Body of pancreas (tissue), 4 donors: ENCODE data around the gene DYNC1LI1. TPM values are rescaled to one million over a fixed set of nuclear protein-coding genes. Genes with fewer than 3 reads are reported as not detected.
A peak's percentile ranks its signal among the peaks of the same experiment; 100 is the strongest.

Source experiments
- ATAC-seq: fragments of 150-250 bp; one replicate; pipeline ENCODE4 v1.9.1; 2016
- DNase-seq, 4 donors: peaks; one replicate each; pipeline ENCODE4 v3.0.0-alpha.2; 2019
- H3K27ac ChIP-seq, 4 donors: fragments of 200-600 bp; sonication (generic); 1 replicate in 3 of 4; 2 replicates in 1 of 4; pipeline versions ENCODE4 v1.5.1 to v1.6.1; 2016 to 2019; ENCODE audit warnings: mild to moderate bottlenecking in 1 of 4, mixed read lengths in 1 of 4, moderate library complexity in 1 of 4
- H3K27me3 ChIP-seq, 2 donors: fragments of 200-600 bp; sonication (generic); one replicate each; pipeline ENCODE4 v1.6.0; 2016; ENCODE audit warnings: mild to moderate bottlenecking in 1 of 2
- H3K36me3 ChIP-seq, 2 donors: fragments of 200-600 bp; sonication (generic); replicated peaks in 1 of 2; 2 replicates each; pipeline ENCODE4 v1.5.1; 2016; ENCODE audit warnings: low read depth in 2 of 2; ENCODE audit not compliant: insufficient read depth in 1 of 2
- H3K4me1 ChIP-seq: fragments of 200-600 bp; sonication (generic); one replicate; pipeline ENCODE4 v1.6.0; 2016
- H3K4me3 ChIP-seq, 2 donors: fragments of 200-600 bp; sonication (generic); 1 replicate in 1 of 2; 2 replicates in 1 of 2; pipeline ENCODE4 v1.5.1; 2016 to 2019
- H3K9me3 ChIP-seq, 3 donors: fragments of 200-600 bp; sonication (generic); 1 replicate in 2 of 3; 2 replicates in 1 of 3; pipeline ENCODE4 v1.5.1; 2016
- POLR2A ChIP-seq, 3 donors: fragments of 450-650 bp; IDR thresholded peaks; one replicate each; pipeline ENCODE4 v1.6.1; 2016; ENCODE audit warnings: antibody characterized with exemption in 3 of 3, mild to moderate bottlenecking in 2 of 3
- WGBS, 2 donors: methylation state at CpG; one replicate each; pipeline ENCODE4 v1.1.5; 2017; 5-methylcytosine and 5-hydroxymethylcytosine counted together
- intact Hi-C: fragments of 100-400 bp; cut with DNase I; formaldehyde crosslinking; loops from one replicate; pipeline ENCODE4 v1.15.1; 2023
- total RNA-seq, 2 donors: library from RNA; depleted of rRNA; stranded (reverse); fragments of >200 nt; gene quantifications; one replicate each; pipeline ENCODE4 v1.1.0, GENCODE V29; 2016
- TF ChIP-seq, protein P1 (sequence below), 7 experiments: fragments of 450-650 bp in 4 of 7; fragments of 200-600 bp in 3 of 7; sonication (generic) in 3 of 7; IDR thresholded peaks; one replicate each; pipeline ENCODE4 v1.5.1; 2016 to 2019; ENCODE audit warnings: antibody characterized with exemption in 7 of 7

DYNC1LI1 gene
- total RNA-seq, 2 donors from 2014 or later, result 7.6 to 16.3 TPM

DNA sequence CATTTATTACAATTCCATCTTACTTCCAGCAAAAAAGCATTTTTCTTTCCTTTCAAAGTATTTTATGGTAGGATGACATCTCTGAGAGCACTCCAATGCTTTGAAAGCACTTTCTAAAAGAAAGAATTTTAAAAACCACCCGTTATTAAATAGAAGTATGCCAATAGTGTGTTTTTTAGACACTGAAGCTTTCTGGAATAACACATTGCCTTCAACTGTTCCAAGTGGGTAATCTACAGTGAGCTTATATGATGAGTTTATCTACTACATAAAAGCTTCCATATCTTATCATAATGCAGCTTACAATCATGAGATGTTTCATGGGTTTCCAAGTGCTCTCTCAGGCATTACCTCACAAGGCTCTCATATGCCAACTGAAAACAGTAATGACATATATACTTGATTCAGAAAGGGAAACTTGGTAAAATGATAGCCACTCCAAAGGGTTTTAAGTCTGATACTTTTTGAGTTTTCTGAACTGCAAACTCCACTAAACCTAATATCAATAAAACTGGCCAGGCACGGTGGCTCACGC is 82.1 kb downstream of the DYNC1LI1 start:
- Histone ChIP-seq H3K4me3 (no peak overlapping the region), H3K27me3 (no peaks in the 10 kb centered on the region), H3K9me3 (no peaks in the 10 kb centered on the region), H3K27ac (no peak overlapping the region), H3K36me3 (no peaks in the 10 kb centered on the region), H3K4me1 (peaks cover 8% of the 10 kb centered on the region)
- WGBS, 2 donors, result 89 to 91% methylated on average over 3 of the region's 3 CpGs
- no peak for TF ChIP-seq POLR2A (IDR thresholded peaks at IDR 0.05)
- TF ChIP-seq, protein P1, sequence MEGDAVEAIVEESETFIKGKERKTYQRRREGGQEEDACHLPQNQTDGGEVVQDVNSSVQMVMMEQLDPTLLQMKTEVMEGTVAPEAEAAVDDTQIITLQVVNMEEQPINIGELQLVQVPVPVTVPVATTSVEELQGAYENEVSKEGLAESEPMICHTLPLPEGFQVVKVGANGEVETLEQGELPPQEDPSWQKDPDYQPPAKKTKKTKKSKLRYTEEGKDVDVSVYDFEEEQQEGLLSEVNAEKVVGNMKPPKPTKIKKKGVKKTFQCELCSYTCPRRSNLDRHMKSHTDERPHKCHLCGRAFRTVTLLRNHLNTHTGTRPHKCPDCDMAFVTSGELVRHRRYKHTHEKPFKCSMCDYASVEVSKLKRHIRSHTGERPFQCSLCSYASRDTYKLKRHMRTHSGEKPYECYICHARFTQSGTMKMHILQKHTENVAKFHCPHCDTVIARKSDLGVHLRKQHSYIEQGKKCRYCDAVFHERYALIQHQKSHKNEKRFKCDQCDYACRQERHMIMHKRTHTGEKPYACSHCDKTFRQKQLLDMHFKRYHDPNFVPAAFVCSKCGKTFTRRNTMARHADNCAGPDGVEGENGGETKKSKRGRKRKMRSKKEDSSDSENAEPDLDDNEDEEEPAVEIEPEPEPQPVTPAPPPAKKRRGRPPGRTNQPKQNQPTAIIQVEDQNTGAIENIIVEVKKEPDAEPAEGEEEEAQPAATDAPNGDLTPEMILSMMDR (IDR thresholded peaks at IDR 0.05), result no peak
- no peak for DNase-seq
- intact Hi-C loops, result no loop called here
- ATAC-seq, result no peak

DNA sequence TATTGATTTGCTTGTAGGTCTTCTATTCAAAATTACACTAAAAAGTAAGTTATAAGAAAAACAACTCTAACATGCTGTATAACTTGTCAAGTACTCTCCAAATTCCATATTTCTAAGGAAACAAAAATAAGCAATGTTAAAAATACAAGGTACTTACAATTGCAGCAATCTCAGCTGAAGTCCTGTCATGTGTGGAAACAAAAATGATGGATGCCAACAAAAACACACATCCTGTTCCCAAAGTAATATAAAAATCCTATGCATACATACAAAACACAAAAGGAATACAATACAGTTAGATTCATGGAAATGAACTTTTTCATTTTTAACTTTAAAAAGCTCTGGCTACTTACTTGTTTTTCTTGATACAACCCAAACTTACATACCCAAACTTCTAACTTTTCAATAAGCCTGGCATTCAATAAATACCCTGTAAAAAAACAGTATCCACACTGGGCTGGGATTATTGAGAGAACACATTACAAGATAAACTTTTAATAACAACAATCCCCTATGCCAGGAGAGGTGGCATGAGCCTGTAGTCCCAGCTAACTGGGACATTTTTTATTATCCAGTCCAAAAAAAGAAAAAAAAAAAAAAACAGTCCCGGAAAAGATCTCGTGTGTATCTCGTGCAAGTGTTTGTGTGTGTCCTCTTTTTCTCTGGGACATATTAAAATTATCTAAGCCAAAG is 82.7 kb downstream of the DYNC1LI1 start:
- ATAC-seq, result no peak
- no peak overlapping the region for H3K4me3 ChIP-seq
- no peak for TF ChIP-seq POLR2A (IDR thresholded peaks at IDR 0.05)
- TF ChIP-seq, protein P1 (IDR thresholded peaks at IDR 0.05), result no peak
- WGBS, 2 donors, result 83 to 90% methylated on average over 3 of the region's 3 CpGs
- H3K27me3 ChIP-seq, result no peaks in the 10 kb centered on the region
- no peaks in the 10 kb centered on the region for H3K9me3 ChIP-seq
- no peak overlapping the region for H3K27ac ChIP-seq
- no peaks in the 10 kb centered on the region for H3K36me3 ChIP-seq
- intact Hi-C loops, result no loop called here
- no peak for DNase-seq
- peaks cover 8% of the 10 kb centered on the region for H3K4me1 ChIP-seq

DNA sequence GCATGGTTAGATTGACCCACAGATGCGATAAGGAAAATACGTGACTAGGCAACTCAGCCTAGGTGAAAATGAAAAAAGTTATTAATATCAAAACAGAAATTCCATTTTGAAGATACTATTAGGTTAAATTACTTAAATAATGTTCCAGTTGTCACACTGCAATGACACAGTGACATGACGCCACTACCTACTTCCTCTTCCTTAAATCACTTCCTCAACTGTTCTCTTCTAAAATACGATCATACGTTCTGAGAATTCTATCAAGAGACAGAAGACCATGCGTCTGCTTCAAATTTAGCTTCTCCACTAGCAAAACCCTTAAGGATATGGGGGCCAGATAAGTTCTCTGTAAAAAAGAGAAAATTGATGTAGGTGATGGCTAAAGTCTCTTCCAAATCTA is 86.2 kb downstream of the DYNC1LI1 start:
- no peak for ATAC-seq
- intact Hi-C loops, result no loop called here
- Histone ChIP-seq H3K9me3 (no peaks in the 10 kb centered on the region), H3K27ac (peak overlapping the region in 1 of 4 donors; percentile 5), H3K27me3 (no peaks in the 10 kb centered on the region), H3K4me3 (no peak overlapping the region), H3K36me3 (no peaks in the 10 kb centered on the region), H3K4me1 (no peaks in the 10 kb centered on the region)
- TF ChIP-seq, protein P1 (IDR thresholded peaks at IDR 0.05), result no peak
- TF ChIP-seq POLR2A (IDR thresholded peaks at IDR 0.05), result no peak
- peak in 1 of 4 donors; percentile 36 for DNase-seq
- 84 to 91% methylated on average over 6 of the region's 6 CpGs for WGBS, 2 donors

DNA sequence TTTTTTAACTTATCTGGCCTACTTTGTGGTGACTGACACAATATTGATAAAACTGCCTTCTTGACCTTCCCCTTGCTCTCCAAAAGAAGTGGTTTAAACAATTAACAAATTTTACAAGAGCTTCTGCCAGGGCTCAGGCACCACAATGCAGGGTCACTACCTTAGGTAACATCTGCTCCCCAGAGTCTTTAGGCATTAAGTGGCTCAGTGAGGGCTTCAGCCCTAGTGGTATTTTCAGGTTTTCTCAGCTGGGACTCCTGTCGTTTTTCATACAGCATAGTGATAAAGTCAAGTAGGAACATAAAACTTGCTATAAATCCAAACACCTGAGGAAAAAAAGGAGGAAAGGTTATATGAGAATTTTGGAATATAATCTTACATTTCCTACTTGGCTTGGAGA is 86.9 kb downstream of the DYNC1LI1 start:
- intact Hi-C loops, result no loop called here
- H3K27ac ChIP-seq, result peak overlapping the region in 1 of 4 donors; percentile 5
- ATAC-seq, result no peak
- TF ChIP-seq, protein P1 (IDR thresholded peaks at IDR 0.05), result no peak
- no peak for TF ChIP-seq POLR2A (IDR thresholded peaks at IDR 0.05)
- 32 to 55% methylated on average over 1 of the region's 1 CpG for WGBS, 2 donors
- no peaks in the 10 kb centered on the region for H3K36me3 ChIP-seq
- no peaks in the 10 kb centered on the region for H3K27me3 ChIP-seq
- H3K9me3 ChIP-seq, result no peaks in the 10 kb centered on the region
- no peak overlapping the region for H3K4me3 ChIP-seq
- H3K4me1 ChIP-seq, result no peaks in the 10 kb centered on the region
- no peak for DNase-seq

DNA sequence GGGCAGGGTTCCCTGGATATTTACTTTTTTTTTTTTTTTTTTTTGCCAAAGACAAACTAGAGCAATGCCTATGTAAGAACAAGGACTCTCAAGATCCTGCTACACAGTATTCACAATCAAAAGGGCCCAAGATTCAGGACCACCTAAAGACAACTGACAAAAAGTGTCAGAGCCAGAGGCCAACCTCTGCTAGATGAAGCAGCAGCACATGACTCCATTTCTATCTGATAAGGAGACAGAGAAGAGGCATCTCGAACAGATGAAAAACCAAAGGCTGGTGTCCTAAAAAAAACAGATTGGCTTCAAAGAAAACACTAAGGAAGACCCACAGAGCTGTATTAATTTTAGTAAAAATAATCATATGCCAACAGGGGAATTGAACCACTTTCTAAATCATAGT is 88.0 kb downstream of the DYNC1LI1 start:
- Histone ChIP-seq H3K9me3 (no peaks in the 10 kb centered on the region), H3K36me3 (no peaks in the 10 kb centered on the region), H3K27me3 (no peaks in the 10 kb centered on the region), H3K4me3 (no peak overlapping the region), H3K27ac (no peak overlapping the region), H3K4me1 (no peaks in the 10 kb centered on the region)
- no peak for TF ChIP-seq POLR2A (IDR thresholded peaks at IDR 0.05)
- no peak for ATAC-seq
- intact Hi-C loops, result no loop called here
- DNase-seq, result no peak
- 88 to 100% methylated on average over 1 of the region's 1 CpG for WGBS, 2 donors
